Fibroblast of skin of scalp (primary cell): Measurements from ENCODE around the gene CAMK2N2.
"Not testable (repeated sequence)": the region's sequence is repeated elsewhere in the genome, so short reads cannot be mapped to it uniquely, and the experiment has no call there.

ENCODE experiments used
- DNase-seq: peaks from one replicate; pipeline ENCODE4 v3.0.0-alpha.2; 2013

CAMK2N2 gene

GRCh38 chr3:184272269-184272668, 10.9 kb upstream of the CAMK2N2 start:
- DNase-seq, result no peak

GRCh38 chr3:184267249-184267648, 5.9 kb upstream of the CAMK2N2 start:
- DNase-seq, result not testable (repeated sequence)

- no peak for DNase-seq
These were observed 1.4 kb upstream of the CAMK2N2 start for GRCh38 chr3:184262764-184263179.

GRCh38 chr3:184261854-184262763, 756 bp upstream of the CAMK2N2 start:
- peak; percentile 11 for DNase-seq

GRCh38 chr3:184260724-184261269, 556 bp downstream of the CAMK2N2 start:
- DNase-seq, result no peak

GRCh38 chr3:184259878-184260723, 1.3 kb downstream of the CAMK2N2 start:
- peak; percentile 36 for DNase-seq

- no peak for DNase-seq
These were observed 1.9 kb downstream of the CAMK2N2 start for GRCh38 chr3:184259396-184259877.

GRCh38 chr3:184258926-184259325, 2.4 kb downstream of the CAMK2N2 start:
- no peak for DNase-seq

- no peak for DNase-seq
These were observed 4.1 kb downstream of the CAMK2N2 start for GRCh38 chr3:184257083-184257915.

GRCh38 chr3:184255291-184256039, 5.9 kb downstream of the CAMK2N2 start:
- DNase-seq, result no peak

GRCh38 chr3:184250167-184250828, 11.1 kb downstream of the CAMK2N2 start:
- DNase-seq, result peak; percentile 87

- DNase-seq, result peak; percentile 97
These were observed 11.8 kb downstream of the CAMK2N2 start, which contains the start of gene EEF1AKMT4 for GRCh38 chr3:184249412-184250166. Gene EEF1AKMT4 (plus strand): TSS chr3:184249672. CDS start chr3:184249695, 23 bp downstream.

GRCh38 chr3:184248454-184249411, 12.6 kb downstream of the CAMK2N2 start, which contains the start of gene ALG3:
Gene ALG3 (minus strand): TSS chr3:184248962. CDS start chr3:184248940, 22 bp downstream.
- DNase-seq, result peak; percentile 88

- no peak for DNase-seq
These were observed 19.1 kb downstream of the CAMK2N2 start for GRCh38 chr3:184242297-184242685.

- DNase-seq, result peak; percentile 19
These were observed 19.7 kb downstream of the CAMK2N2 start for GRCh38 chr3:184241447-184242296.

GRCh38 chr3:184241141-184241446, 20.3 kb downstream of the CAMK2N2 start:
- DNase-seq, result no peak

- peak; percentile 29 for DNase-seq
These were observed 20.8 kb downstream of the CAMK2N2 start for GRCh38 chr3:184240384-184241140.
